Testis (tissue), 2 donors: ENCODE data around the gene VPS13C.

Source experiments
- CTCF ChIP-seq, 3 experiments: fragments of 450-650 bp in 2 of 3; fragments of 200-600 bp in 1 of 3; sonication (generic) in 1 of 3; IDR thresholded peaks; one replicate each; pipeline ENCODE4 v1.5.1; 2016 to 2019; ENCODE audit warnings: antibody characterized with exemption in 3 of 3, mild to moderate bottlenecking in 2 of 3, moderate library complexity in 1 of 3
- POLR2A ChIP-seq: fragments of 450-650 bp; IDR thresholded peaks from one replicate; pipeline ENCODE4 v1.6.1; 2017; ENCODE audit warnings: antibody characterized with exemption, mild to moderate bottlenecking, moderate library complexity

GRCh38 chr15:62027263-62027565, 33.0 kb downstream of the VPS13C start:
- TF ChIP-seq CTCF (IDR thresholded peaks at IDR 0.05) (no peak), POLR2A (no peak)
